GM10266 (cell line): ENCODE data around the gene EHMT1.

Experiments used
- DNase-seq: peaks from one replicate; pipeline ENCODE4 v3.0.0; 2012; ENCODE audit errors: extremely low spot score
- TF ChIP-seq, protein P1 (sequence below): IDR thresholded peaks from 2 replicates; pipeline ENCODE4 v1.5.1; 2012; ENCODE audit warnings: mild to moderate bottlenecking, low read depth; ENCODE audit not compliant: control insufficient read depth, insufficient read depth; ENCODE audit errors: missing control alignments

EHMT1 gene

DNA sequence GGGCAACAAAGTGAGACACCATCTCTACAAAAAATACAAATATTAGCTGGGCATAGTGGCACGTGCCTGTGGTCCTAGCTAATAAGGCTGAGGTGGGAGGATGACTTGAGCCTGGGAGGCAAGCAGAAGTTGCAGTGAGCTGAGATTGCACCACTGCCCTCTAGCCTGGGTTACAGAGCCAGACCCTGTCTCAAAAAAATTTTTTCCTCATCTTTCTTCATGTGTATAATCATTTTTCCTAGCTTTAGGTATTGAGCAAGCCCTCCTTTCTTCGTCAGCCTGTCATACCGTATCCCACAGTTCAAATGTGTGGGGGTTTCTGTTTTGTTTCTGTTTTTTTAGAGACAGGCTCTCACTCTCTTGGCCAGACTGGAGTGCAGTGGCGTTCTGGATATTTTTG, 41.3 kb downstream of the EHMT1 start:
- no peak for DNase-seq
- TF ChIP-seq, protein P1, sequence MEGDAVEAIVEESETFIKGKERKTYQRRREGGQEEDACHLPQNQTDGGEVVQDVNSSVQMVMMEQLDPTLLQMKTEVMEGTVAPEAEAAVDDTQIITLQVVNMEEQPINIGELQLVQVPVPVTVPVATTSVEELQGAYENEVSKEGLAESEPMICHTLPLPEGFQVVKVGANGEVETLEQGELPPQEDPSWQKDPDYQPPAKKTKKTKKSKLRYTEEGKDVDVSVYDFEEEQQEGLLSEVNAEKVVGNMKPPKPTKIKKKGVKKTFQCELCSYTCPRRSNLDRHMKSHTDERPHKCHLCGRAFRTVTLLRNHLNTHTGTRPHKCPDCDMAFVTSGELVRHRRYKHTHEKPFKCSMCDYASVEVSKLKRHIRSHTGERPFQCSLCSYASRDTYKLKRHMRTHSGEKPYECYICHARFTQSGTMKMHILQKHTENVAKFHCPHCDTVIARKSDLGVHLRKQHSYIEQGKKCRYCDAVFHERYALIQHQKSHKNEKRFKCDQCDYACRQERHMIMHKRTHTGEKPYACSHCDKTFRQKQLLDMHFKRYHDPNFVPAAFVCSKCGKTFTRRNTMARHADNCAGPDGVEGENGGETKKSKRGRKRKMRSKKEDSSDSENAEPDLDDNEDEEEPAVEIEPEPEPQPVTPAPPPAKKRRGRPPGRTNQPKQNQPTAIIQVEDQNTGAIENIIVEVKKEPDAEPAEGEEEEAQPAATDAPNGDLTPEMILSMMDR, result no peak

DNA sequence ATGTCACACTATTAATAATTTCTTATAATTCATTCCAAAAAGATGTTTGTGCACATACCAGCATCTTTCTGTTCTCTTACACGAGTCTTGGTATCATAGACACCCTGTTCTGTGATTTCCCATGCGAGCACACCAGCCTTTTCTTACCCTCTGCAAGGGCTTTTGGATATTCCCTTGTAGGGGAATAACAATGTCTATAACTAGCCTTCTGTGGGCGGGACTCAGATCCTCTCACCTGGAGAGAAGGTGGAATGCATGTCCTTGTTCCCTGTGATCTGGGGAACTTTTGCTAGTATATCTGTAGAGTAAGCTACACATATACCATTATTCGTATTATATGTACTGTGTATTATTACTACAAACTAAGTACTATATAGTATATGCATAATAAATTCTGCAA, 44.8 kb downstream of the EHMT1 start:
- DNase-seq, result no peak
- TF ChIP-seq, protein P1, result no peak

DNA sequence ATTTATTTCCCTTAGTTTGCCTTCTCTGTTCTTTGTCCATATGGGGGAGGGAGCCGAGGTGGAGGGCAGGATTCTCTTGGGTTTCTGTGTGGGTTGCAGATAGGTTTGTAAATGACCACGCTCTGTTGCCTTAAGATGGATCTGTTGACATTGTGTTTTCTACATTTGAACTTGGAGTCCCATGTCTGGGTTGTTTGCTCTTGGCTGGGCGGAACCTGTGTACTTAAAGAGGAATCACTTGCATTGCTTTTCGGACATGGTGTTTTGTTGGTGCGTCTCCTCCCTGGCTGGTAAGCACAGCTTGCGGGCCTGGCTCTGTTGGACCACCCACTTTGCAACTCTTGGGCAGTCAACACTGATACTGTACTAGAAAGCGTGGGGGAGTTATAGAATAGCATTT, 45.9 kb downstream of the EHMT1 start:
- DNase-seq, result no peak
- TF ChIP-seq, protein P1, result no peak

DNA sequence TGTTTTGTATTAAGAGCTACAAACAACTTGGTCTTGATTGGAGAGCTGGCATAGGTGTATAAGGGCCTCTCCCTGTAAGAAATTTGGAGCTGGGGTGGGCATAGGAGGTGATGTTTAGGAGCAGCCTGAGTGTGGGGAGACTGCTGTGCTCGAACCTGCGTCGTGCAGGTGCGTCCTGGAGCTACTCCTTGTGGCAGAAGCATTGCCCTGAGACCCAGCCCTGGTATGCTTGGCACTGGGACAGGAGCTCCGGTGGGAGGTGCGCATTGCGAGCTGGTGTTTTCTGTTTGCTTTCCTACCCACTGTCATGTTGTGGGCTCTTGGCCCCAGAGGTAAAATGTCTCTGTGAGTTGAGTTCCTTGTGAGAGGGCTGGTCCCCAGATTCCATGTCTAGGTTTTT, 46.4 kb downstream of the EHMT1 start:
- DNase-seq, result no peak
- TF ChIP-seq, protein P1, result no peak

DNA sequence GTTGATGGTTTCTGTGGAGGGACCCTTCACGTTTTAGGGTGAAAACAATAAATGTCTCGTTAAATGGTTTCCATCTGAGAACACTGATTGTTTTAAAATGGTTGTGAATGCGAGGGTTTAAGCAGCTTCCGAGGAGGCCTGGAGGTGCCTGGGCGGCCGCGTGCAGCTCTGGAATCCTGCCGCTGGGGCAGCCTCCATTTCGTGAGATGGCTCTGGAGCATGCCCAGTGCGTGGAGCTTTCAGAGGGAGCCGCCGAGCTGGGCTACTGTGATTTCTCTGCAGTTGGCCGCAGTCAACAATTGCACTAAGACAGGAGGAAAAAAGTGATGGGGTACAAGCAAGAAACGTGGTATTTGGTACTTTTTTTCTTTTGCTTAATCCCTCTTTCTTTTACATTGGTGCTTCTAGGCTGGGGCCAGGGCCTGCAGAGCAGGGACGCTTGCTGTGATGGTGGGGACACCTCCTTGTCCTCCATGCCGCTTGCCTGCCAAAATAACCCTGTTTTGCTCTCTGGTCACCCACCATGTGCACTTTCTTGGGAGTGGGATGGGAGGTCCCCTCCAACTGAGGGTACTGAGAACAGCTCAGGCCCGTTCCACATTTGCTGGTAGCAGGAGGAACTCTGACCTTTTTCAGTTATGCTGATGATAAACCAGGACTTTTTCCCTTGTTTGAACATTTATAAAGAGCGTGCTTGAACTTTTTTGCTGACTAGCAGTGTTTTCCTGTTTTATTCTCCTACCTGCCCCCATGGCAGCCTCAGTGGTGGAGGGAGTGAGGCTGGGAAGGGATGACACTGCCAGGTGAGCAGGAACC, 47.1 kb downstream of the EHMT1 start:
- TF ChIP-seq, protein P1, result no peak
- no peak for DNase-seq

DNA sequence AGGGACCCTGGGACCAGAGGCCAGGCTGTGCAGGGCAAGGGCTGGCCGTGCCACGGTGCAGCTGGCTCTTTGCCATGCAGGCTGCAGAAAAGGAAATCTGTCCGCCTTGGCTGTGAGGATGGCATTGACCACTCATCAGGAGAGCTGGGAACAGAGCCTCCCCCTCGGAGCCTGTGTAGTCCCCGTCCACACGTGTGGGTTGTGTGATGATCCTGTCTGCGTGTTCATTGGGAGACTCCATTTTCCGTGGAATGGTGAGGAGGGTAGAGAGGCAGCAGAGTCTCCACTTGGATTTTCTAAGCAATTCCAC, 47.7 kb downstream of the EHMT1 start:
- DNase-seq, result no peak
- TF ChIP-seq, protein P1, result no peak

GRCh38 chr9:137666955-137667670, 48.3 kb downstream of the EHMT1 start:
- TF ChIP-seq, protein P1, result no peak
- no peak for DNase-seq
